Inferior parietal cortex (tissue), 1 donor: Measurements from ENCODE around the gene P2RY8.
"Not testable (repeated sequence)": the region's sequence is repeated elsewhere in the genome, so short reads cannot be mapped to it uniquely, and the experiment has no call there.

Source experiments
- DNase-seq: peaks from one replicate; pipeline ENCODE4 v3.0.0-alpha.2; 2016; ENCODE audit errors: extremely low spot score

P2RY8 gene

DNA sequence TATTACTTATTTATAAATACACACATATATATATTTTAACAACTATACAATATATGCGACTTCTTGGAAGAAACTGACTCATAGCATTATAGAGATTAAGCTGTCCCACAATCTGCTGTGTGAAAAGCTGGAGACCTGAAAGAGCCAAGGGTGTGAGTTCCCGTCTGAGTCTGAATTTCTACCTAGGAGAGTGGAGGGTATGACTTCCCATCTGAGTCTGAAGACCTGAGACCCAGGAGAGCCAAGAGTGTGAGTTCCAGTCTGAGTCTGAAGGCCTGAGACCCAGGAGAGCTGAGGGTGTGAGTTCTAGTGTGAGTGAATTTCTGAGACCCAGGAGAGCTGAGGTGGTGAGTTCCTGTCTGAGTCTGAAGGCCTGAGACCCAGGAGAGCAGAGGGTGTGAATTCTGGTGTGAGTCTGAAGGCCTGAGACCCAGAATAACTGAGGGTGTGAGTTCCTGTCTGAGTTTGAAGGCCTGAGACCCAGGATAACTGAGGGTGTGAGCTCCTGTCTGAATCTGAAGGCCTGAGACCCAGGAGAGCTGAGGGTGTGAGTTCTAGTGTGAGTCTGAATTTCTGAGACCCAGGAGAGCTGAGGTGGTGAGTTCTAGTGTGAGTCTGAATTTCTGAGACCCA is 8.9 kb upstream of the P2RY8 start:
- DNase-seq, result no peak

DNA sequence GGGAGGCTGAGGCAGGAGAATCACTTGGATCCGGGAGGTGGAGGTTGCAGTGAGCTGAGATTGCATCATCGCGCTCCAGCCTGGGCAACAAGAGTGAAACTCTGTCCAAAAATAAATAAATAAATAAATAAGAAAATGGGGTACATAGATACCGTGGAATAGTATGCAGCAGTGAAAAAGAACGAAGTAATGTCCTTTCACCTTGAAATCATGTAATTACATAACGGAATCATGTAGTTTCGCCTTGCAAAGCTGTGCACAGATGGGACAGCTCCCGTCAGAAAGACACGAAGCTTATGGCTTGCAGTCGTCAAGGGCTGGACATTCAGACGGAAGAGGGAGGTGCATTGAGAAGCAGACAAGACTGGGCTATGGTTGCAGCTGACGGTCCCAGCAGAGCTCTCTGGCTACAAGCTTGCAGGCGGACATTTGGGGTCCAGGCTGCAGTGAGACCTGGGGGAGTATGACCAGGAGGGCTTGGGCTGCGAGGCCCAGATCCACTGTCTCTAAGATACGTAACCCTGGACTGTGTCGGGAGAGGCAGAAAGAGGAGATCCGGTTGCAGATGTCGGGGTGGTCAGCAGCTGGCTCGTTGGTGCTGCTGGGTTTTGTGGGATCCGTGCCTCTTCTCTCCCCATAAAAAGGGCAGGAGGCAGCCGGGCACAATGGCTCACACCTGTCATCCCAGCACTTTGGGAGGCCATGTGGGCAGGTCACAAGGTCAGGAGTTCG is 6.2 kb upstream of the P2RY8 start:
- no peak for DNase-seq

DNA sequence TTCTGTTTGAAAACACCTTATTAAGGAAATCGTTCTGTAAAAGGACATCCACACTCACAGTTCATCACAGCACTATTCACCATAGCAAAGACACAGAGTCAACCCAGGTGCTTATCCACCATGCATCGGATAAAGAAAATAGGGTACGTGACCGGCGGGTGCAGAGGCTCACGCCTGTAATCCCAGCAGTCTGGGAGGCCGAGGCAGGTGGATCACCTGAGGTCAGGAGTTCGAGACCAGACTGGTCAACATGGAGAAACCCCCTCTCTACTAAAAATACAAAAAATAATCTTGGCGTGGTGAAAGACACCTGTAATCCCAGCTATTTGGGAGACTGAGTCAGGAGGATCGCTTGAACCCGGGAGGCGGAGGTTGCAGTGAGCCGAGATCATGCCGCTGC is 2.2 kb upstream of the P2RY8 start:
- not testable (repeated sequence) for DNase-seq

DNA sequence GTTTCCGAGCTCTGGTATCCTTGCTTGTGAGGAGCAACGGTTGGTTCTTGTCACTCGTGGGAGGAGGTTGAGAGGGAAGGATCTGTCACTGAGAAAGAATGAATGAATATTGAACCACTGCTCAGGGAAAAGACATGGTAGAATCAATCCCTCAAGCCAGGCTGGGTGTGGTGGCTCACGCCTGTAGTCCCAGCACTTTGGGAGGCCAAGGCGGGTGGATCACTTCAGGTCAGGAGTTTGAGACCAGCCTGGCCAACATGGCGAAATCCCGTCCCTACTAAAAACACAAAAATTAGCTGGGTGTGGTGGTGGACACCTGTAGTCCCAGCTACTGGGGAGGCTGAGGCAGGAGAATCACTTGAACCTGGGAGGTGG is 718 bp upstream of the P2RY8 start:
- not testable (repeated sequence) for DNase-seq

DNA sequence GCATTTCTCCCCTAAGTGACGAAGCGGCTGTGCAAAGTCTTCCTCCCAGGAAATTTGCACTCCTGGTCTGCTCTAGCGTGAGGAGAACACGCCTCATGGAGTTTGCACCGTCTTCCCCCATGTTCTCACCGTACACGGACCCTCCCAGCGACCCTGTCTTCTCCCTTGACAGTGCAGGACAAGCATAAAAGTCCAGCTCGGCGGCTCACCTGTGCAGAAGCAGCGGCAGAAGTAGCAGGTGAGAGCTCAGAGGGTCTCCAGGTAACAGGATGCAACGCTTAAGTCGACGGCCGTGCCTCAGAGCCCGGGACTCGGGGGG is 314 bp downstream of the P2RY8 start:
- DNase-seq, result no peak

DNA sequence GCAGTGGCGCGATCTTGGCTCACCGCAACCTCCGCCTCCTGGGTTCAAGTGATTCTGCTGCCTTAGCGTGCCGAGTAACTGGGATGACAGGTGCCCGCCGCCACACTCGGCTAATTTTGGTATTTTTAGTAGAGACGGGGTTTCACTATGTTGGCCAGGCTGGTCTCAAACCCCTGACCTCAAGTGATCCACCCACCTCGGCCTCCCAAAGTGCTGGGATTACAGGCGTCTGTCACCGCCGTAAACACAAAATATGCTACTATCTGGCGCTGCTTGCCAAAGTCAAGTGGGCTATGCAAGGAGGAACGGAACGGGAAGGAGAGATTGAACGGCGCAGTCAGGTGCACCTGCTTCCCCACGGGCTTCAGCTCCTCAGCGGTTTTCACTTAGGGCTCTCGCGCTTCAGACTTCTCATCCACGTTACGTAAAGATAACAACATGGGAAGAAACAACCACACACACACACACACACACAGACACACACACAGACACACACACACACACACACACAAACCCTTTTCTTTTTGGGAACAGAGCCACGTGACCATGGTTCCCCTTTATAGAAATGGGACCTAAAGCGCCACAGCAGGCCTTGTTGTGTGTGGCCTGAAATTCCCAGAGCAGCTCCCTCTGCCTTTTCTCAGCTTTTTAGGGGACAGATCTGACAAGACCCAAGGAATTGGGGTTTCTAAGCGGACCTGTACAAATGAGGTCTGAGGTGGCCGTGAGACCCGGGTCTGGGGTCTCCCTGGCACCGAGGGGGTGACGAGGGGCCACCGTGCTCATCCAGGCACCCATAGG is 1.5 kb downstream of the P2RY8 start:
- no peak for DNase-seq

DNA sequence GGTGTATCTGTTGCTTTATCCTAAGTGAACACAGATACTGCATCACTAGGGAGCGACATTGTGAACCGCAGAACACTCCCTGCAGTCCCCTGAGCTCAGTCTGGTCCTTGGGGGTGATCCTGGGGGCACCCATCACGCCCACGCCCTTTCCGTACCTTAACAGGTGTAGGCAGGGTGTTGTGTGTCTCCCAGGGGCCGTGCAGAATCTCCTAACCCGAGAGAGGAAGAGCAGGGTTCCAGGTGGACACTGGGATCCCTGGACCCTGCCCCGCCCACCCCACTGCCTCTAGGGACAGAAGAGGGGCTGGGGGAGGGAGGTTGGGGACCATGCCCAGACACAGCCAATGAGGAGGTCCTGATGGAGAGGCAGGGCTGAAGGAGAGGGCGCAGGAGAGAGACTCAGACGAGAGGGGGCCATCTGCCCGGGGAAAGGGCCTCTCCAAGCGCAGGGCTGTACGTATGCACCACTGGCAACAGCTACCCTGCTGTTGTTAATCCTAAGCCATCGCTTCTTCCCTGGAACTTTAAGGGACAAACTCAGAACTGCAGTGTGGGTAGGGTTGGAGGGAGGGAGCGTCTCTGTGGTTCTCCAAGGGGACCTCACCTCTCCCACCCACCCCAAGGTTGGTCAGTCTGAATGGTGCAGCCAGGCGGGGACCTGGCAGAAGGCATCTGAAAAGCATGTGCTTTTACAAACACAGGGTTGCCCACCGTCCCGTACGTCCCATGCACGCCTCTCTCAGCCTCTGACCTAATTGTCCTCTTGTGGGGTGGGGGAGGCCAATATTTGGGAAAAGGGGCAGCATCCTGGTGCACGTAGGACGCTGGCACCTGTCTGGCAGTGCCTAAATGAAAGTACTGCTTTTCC is 2.5 kb downstream of the P2RY8 start:
- DNase-seq, result no peak

DNA sequence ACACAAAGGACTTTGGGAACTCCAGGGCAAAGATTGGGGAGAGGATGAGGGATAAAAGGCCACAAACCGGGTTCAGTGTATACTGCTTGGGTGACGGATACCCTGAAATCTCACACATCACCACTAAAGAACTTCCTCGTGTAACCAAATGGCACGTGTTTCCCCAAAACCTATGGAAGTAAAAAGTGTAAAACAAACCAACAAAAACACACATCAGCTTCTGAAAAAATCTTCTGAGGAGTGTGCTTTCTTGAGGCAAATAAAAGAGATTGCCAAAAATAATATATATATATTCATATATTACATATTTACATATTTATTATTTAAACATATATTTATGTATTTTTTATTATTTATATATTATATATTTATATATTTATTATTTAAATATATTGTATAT is 3.9 kb downstream of the P2RY8 start:
- DNase-seq, result no peak

DNA sequence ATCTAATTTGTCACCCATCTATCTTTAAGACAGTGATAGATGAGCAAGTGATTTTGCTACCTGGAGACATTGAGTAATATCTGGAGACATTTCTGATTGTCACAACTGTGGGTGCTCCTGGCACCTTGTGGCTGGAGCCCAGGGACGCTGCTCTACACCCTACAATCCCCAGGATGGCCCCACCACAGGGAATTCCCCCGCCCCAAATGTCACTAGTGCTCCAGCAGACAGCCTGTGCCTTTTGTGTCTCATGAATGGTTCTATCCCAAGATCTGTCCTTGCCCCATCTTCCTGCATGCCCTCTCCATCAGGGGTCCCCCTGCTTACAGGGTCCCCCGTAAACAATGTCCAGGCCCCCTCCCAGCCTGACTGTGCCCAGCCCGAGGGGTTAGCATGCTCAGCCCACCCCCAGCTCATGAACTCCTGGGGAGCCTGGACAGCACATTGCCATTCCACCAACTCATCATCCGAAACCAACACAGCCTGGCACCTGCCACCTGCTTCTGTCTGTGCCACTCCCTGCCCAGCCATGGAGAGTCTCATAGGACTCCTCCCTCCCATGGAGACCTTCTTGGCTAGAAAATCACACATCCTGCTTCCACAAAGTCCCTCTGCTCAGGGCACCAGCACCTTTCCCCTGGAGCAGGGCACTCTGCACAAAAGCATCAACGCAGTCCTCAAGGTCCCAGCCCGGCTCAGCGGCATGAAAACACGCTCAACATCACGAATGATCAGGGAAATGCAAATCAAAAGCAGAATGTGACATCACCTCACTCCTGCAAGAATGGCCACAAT is 5.7 kb downstream of the P2RY8 start:
- no peak for DNase-seq

DNA sequence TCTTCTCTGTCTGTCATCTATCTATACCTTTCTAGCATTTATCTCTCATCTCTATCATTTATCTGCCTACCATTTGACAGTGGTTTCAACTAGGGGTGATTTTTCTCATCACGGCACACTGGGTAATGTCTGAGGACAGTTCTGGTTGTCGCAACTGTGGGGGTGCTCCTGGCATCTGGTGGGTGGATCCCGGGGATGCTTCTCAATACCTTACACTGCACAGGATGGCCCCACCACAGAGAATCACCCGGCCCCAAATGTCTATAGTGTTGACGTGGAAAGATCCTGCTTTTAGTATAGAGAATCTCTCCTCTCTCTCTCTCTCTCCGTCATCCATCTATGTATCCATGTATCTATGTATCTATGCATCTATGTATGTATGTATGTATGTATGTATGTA is 7.2 kb downstream of the P2RY8 start:
- DNase-seq, result no peak

DNA sequence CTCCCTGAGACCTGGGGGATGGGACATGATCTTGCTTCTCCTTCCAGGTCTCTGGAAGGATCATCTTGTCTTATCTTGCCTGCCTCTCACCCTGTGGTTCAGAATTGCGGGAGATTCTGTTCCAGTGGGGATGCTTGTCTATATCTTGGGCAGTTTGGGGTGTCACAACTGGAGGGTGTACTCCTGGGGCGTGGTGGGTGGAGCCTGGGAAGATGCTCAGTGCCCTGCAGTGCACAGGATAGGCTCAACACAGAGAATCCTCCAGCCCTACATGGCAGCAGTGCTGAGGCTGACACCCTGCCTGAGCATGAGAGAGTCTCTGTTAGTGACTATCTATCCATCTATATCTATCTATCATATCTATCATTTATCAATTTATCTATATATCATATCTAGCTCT is 7.7 kb downstream of the P2RY8 start:
- DNase-seq, result no peak

DNA sequence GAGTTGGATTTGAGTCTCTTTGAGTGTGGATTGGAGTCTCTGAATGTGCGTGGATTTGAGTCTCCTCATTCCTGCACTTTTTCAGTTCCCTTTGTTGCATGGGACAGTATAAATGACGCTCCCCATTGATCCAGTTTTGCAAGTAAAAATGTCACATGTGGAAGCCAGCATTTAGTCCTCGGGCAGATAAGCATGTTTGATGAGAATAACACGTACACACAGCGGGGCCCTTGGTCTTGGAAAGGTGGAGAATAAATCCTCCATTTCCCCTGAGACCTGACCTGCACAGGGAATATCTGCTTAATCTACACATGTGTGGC is 8.1 kb downstream of the P2RY8 start:
- no peak for DNase-seq

DNA sequence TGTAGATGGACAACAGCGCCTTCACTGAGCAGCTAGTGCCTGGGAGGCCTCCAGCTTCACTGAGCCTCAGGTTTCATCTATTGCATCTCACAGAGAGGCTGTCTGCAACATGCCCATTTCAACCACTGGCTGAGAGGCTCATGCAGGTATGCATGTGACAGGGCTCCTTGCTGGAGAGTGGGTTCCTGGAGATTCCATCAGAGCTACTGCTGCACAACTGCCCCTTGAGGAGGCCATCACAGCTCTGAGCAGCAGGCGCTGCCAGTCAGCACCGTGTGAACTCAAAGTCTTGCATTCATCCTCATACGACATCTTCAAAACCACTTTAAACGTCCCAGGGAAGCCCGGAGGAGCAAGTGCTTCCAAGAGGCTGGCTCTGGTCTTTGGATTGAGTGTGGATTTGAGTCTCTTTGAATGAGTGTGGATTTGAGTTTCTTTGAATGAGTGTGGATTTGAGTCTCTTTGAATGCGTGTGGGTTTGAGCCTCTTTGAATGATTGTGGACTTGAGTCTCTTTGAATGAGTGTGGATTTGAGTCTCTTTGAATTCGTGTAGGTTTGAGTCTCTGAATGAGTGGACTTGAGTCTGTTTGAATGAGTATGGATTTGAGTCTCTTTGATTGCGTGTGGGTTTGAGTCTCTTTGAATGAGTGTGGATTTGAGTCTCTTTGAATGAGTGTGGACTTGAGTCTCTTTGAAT is 8.7 kb downstream of the P2RY8 start:
- DNase-seq, result no peak

DNA sequence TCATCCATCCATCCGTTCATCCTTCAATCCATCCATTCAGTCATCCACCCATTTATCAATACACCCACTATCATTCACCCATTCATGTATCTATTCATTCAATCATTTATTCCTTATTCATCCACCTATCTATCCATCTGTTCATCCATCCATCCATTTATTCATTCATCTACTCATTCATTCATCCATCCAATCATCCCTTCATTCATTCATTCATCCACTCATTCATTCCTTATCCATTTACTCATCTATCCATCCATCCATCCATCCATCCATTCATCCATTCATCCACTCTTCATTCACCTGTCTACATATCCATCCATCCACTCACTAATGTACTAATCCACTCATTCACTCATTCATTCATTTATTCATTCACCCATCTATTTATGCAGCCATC is 9.5 kb downstream of the P2RY8 start:
- DNase-seq, result no peak

DNA sequence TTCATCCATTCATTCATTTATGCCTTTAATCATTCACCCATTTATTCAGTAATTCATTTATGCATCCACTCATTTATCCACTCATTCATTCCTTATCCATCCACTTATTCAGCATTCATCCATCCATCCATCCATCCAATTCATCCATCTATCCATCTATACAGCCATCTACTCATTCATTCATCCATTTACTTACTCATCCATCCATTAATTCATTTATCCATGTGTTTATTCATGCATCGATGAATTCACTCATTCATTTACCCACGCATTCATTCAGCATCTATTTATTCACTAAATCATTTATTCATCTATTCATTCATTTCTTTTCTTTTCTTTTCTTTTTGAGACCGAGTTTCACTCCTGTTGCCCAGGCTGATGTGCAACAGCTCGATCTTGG is 10.4 kb downstream of the P2RY8 start:
- no peak for DNase-seq

DNA sequence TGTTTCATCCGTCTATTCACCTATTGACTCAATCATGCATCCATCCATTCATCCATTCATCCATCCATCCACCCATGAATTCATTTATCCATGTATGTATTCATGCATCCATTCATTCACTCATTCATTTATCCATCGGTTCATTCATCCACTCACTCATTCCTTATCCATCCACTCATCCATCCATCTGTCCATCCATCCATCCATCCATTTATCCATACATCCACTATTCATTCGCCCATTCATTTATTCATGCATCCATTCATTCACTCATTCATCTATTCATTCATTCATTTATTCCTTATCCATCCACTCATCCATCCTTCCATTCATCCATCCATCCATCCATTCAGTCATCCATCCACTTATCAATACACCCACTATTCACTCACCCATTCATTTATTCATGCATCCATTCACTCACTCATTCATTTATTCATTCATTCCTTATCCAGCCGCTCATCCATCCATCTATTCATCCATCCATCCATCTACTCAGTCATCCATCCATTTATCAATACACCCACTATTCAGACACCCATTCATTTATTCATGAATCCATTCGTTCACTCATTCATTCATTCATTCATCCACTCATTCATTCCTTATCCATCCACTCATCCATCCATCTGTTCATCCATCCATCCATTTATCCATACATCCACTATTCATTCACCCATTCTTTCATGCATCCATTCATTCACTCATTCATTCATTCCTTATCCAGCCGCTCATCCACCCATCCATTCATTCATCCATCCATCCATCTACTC is 11.2 kb downstream of the P2RY8 start:
- DNase-seq, result no peak

DNA sequence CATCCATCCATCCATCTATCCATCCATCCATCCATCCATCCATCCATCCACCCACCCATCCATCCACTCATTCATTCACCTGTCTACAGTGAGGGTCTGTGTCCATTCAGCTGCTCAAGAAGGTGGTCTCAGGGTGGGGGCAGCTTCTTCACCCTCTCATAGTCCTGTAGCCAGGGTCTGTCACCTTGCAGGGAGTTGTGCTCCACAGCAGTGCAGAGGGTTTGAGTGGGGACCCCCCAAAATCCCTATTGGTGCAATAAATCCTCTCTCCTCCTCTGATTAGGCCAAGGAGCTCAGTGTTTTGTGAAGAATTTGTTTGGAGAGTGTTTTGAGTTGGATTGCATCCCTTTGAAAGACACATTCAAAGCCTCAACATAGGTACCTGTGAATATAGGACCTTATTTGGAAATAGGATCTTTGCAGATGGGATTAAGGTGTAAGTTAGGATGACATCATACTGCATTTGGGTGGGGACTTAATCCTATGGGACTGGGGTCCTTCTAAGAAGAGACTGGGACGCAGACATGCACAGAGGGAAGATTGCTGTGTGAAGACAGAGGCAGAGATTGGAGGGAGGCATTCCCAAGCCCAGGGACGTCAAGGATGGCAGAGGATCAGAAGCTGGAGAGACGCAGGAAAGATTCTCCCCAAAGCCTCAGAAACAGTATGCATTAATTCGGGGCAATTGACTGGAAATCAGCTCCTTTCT is 12.0 kb downstream of the P2RY8 start:
- DNase-seq, result no peak

DNA sequence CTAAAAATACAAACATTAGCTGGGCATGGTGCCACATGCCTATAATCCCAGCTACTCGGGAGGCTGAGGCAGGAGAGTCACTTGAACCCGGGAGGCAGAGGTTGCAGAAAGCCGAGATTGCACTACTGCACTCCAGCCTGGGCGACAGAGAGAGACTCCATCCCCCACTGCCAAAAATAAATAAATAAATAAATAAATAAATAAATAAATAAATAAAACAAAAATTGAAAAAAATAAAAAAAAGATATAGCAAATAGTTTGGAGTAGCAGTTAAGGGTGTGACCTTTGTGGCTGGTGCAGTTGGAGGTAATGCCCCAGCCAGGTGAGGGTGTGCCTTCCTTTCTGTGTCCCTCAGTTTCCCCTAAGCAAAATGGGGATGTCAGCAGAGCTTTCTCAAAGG is 14.1 kb downstream of the P2RY8 start:
- DNase-seq, result not testable (repeated sequence)

DNA sequence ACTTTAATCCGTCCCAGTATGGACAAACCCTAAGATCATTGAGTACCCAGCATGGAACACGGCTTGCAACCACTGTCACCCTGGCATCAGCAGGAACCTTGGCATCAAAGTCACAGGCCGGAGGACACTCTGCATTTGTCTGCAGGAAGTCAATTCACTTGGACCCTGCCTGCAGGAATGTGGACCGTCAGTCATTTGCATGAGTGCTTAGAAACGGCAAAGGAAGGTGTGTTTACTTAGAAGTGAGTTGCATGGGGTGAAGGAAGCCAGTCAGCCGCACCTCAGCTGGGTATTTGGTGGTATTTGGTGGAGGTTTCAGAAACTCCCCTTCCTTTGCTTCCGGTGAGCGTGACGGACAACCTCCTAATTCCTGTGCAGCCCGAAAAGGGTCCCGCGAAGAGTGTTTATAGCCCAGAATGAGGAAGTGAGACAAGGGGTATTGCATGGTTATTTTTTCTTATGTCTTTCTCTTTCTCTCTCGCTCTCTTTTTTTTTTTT is 15.5 kb downstream of the P2RY8 start:
- no peak for DNase-seq
